CD4-positive, alpha-beta T cell treated with Interleukin-4 for 1 hour (primary cell): Measurements from ENCODE around the gene CADM1.

Experiments used
- DNase-seq, 2 donors: peaks; one replicate each; pipeline ENCODE4 v3.0.0-alpha.2; 2020 to 2022

CADM1 gene

GRCh38 chr11:115134926-115135325 lies 369.3 kb downstream of the CADM1 start:
- no peak for DNase-seq

DNA sequence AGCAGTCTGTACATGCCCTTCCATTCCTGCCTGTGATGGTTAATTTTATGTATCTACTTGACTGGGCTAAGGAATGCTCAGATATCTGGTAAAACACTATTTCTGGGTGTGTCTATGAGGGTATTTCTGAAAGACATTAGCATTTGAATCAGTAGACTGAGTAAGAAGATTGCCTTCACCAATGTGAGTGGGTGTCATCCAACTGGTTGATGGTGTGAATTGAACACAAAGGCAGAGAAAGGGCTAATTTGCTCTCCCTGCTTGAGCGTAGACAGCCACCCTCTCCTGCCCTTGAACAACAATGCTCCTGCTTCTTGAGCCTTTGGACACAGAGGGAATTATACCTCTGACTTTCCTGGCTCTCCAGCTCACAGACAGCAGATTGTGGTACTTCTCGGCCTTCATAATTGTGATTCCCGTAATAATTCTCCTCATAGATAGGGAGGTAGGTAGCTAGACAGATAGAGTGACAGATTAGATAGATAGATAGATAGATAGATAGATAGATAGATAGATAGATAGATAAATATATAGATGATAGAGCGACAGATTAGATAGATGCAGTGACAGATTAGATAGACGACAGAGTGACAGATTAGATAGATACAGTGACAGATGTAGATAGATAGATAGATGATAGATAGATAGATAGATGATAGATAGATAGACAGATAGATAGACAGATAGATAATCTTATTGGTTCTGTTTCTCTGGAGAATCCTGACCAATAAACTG lies 370.6 kb downstream of the CADM1 start:
- no peak for DNase-seq

DNA sequence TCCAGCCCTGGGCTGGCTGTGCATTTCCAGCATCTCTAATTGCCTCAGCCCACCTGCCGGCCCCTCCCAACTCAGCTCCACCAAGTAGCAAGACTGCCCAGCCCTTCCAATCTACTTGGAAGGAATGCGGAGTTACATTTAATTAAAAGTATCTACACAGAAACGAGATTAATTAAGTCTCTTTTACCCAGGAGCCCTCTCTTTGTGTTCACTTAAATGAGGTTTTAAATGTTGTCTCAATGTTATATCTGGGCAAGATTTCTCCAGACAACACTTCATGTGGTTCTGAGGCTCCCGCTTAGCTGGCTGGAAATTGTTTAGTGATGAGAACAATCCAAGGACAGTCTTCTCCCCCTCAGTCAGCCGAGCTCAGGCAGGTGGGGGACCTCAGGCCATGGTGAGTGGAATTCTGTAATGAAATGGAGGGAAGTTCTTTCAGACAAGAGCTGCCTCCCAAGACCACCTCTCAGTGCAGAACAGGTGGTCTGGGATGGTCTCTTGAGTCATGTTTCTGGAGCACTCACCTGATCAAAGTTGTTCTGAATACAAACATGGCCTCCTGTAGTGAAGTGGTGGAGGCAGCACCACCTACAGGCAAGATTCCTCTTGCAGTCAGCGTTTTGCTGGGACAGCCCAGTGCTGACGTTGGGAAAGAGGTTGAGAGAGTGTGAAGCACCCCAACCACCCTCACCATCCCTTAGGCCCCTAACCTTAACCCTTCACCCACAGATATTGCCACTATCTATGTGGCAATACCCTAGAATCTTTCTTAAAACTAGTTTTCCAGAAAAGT lies 371.6 kb downstream of the CADM1 start:
- DNase-seq: no peak

DNA sequence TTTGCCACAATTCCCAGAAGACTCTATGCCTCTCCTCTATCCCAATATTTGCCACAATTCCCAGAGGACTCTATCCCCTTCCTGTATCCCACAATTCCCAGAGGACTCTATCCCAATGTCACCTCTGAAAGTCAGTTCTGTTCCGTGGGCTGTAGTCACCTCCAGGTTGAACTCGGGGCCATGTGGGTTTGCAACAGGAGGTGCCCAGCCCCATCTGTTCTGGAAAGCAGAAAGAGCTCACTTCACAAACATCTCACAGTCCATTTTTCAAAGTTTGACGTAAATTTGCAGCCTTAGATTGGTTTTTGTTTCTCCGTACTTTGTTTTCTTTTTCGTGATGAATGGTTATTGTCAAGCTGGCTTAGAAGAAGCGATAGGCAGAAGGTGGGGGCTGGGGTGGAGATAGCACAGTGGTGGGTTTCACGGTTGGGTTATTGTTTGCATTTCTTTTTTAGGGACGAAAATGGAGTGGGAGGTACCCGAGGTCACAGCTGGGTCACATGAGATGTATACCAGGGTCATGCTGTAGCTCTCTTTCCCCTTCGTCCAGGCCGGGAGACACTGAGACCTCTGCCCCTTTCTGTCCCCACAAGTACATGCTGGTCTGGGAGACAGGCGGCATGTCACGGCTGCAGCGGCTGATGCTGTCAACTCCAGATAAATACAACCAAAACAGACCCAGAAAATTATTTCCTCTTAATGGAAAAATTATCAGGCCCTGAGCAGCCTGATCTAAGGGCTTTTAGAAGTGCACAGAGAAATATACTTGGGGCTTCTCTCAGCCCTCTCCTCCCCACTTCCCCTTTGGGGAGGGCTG lies 374.5 kb downstream of the CADM1 start:
- DNase-seq: no peak

DNA sequence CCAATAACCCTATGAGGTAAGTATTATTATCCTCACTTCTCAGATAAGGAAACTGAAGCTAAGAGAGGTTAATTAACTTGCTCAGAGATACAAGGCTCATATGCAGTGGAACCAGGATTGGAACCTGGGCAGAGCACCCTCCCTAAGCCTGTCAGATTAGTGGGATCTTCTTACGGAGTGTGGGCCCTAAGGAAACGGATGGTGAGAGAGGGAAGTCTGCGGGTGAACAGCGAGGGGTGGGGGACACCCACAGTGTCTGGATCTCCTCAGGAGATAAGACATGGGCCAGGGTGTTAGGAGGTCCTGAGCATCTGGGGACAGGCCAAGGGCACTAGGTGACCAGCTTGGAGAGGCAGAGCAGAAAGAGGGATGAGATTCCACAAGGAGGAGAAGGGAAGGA lies 376.0 kb downstream of the CADM1 start:
- no peak for DNase-seq

- DNase-seq: no peak
These were observed 376.4 kb downstream of the CADM1 start for GRCh38 chr11:115127790-115128189.

DNA sequence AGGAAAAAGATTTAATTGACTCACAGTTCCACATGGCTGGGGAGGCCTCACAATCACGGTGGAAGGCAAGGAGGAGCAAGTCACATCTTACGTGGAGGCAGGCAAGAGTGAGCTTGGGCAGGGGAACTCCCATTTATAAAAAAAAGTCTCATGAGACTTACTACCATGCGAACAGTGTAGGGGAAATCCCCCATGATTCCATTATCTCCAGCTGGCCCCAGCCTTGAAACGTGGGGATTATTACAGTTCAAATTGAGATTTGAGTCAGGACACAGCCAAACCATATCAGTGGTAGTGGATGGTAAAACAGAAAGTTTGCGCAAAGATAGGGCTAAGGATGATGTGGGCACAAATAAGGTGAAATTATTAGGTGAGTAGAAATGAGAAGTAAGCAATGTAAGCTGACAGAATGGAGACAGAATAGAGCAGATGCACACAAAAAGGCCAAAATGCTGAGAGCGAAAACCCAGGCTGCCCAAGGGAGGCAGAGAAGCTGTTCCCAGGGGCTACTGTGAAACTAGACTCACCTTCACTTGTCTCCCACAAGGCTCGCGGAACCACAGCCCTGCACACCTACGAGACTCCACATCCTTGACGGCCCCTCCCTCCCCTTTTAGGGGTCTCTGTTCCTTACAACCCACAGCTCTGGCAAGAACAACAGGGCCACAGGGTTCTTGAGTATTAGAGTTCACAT lies 377.6 kb downstream of the CADM1 start:
- DNase-seq: no peak

GRCh38 chr11:115126092-115126491 lies 378.1 kb downstream of the CADM1 start:
- no peak for DNase-seq

GRCh38 chr11:115124786-115125185 lies 379.4 kb downstream of the CADM1 start:
- DNase-seq: no peak

DNA sequence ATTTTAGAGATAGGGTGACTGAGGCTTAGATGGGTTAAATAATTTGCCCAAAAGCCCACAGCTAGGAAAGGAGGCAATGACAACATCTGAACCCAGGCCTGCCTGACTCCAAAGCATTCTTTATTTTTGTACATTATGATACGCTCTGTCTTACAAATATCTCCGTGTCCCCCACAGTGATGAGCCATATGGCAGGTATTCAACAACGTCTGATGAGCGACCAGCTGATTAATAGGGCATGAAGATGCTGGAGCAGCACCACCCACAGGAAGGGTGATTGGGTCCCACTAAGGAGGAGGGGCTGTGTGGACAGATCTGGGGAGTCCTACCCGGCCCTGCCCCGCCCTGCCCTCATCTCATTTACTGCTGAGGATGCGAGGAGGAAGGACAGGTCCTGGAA lies 380.6 kb downstream of the CADM1 start:
- DNase-seq: no peak

- DNase-seq: no peak
These were observed 381.9 kb downstream of the CADM1 start for GRCh38 chr11:115122274-115122673.
